H1 (cell line): ENCODE results near the gene RAI14. TPM values are rescaled to one million over a fixed set of nuclear protein-coding genes. Genes with fewer than 3 reads are reported as not detected.

Experiments
- CTCF ChIA-PET: fragments of 300-600 bp; sonication (Branson Sonifier 250); formaldehyde crosslinking; loops from one replicate; lab custom pipeline; 2021; ENCODE audit not compliant: partially characterized antibody; lab: Charles Lee
- POLR2A ChIA-PET: fragments of 300-600 bp; sonication (Branson Sonifier 250); formaldehyde crosslinking; loops from one replicate; lab custom pipeline; 2021; ENCODE audit warnings: inconsistent platforms; ENCODE audit not compliant: partially characterized antibody; lab: Charles Lee
- DNase-seq, 2 experiments: peaks; one replicate each; pipeline versions ENCODE4 v3.0.0 to v3.0.0-alpha.2; 2010 to 2022; ENCODE audit warnings: low spot score in 2 of 2, low read depth in 1 of 2, mixed read lengths in 1 of 2
- FAIRE-seq: peaks from 2 replicates; lab custom pipeline; 2011; peaks lifted over from hg19 to GRCh38; lab: Jason Lieb, UNC
- H2AFZ ChIP-seq: 2 replicates; pipeline ENCODE4 v1.8.1; 2012; ENCODE audit warnings: low read length, inconsistent platforms
- H2AK5ac ChIP-seq: 2 replicates; pipeline ENCODE4 v1.6.1; 2013; ENCODE audit warnings: low read depth, low read length
- H2BK120ac ChIP-seq: replicated peaks from 2 replicates; pipeline ENCODE3; 2013; ENCODE audit warnings: low read depth, low read length, inconsistent platforms
- H2BK12ac ChIP-seq: 2 replicates; pipeline ENCODE4 v1.6.1; 2013; ENCODE audit warnings: low read depth, low read length
- H2BK15ac ChIP-seq: 2 replicates; pipeline ENCODE4 v1.6.1; 2013; ENCODE audit warnings: low read length
- H2BK20ac ChIP-seq: 2 replicates; pipeline ENCODE4 v1.6.1; 2013; ENCODE audit warnings: low read length
- H2BK5ac ChIP-seq: 2 replicates; pipeline ENCODE4 v1.6.1; 2013; ENCODE audit warnings: low read depth, low read length
- H3K14ac ChIP-seq: 2 replicates; pipeline ENCODE4 v1.6.1; 2013; ENCODE audit warnings: inconsistent platforms; ENCODE audit not compliant: insufficient read length
- H3K18ac ChIP-seq: 2 replicates; pipeline ENCODE4 v1.6.1; 2013; ENCODE audit warnings: low read length; ENCODE audit errors: extremely low read depth
- H3K23ac ChIP-seq: 2 replicates; pipeline ENCODE4 v1.6.1; 2013; ENCODE audit warnings: inconsistent platforms; ENCODE audit not compliant: insufficient read length
- H3K23me2 ChIP-seq: 2 replicates; pipeline ENCODE4 v1.6.1; 2013; ENCODE audit warnings: low read depth, low read length
- H3K27ac ChIP-seq: 2 replicates; pipeline ENCODE4 v1.6.1; 2011; ENCODE audit warnings: low read depth, low read length, inconsistent platforms
- H3K27me3 ChIP-seq, 4 experiments: replicated peaks in 1 of 4; 1 replicate in 1 of 4; 2 replicates in 3 of 4; pipeline versions ENCODE4 v1.6.1 to v1.8.1; 2011 to 2013; ENCODE audit warnings: low read length in 3 of 4, mild to moderate bottlenecking in 3 of 4, inconsistent platforms in 2 of 4, mixed read lengths in 2 of 4, moderate library complexity in 1 of 4; ENCODE audit not compliant: control insufficient read depth in 3 of 4, insufficient read depth in 3 of 4; ENCODE audit errors: extremely low read depth in 1 of 4
- H3K36me3 ChIP-seq, 4 experiments: 2 replicates each; pipeline versions ENCODE4 v1.6.1 to v1.8.1; 2011 to 2013; ENCODE audit warnings: mild to moderate bottlenecking in 4 of 4, low read length in 3 of 4, moderate library complexity in 2 of 4, control low read depth in 1 of 4, inconsistent platforms in 1 of 4; ENCODE audit not compliant: insufficient read depth in 4 of 4, control insufficient read depth in 2 of 4
- H3K4ac ChIP-seq: replicated peaks from 2 replicates; pipeline ENCODE3; 2013; ENCODE audit warnings: low read length, low read depth, mixed read lengths, inconsistent platforms; ENCODE audit not compliant: insufficient read length
- H3K4me1 ChIP-seq, 4 experiments: replicated peaks in 1 of 4; 1 replicate in 1 of 4; 2 replicates in 3 of 4; pipeline versions ENCODE4 v1.6.1 to v1.8.1; 2011 to 2013; ENCODE audit warnings: low read length in 3 of 4, inconsistent platforms in 2 of 4, mixed read lengths in 1 of 4; ENCODE audit not compliant: insufficient read depth in 4 of 4, control insufficient read depth in 3 of 4
- H3K4me2 ChIP-seq, 2 experiments: 2 replicates each; pipeline versions ENCODE4 v1.6.1 to v1.8.1; 2011 to 2013; ENCODE audit warnings: low read depth in 2 of 2, low read length in 2 of 2, control low read depth in 1 of 2, inconsistent platforms in 1 of 2, mild to moderate bottlenecking in 1 of 2; ENCODE audit not compliant: insufficient read depth in 1 of 2
- H3K4me3 ChIP-seq, 4 experiments: fragments of 200-600, 300-600 bp in 1 of 4; sonication (generic), shearing (Covaris generic), sonication (Bioruptor Twin) in 1 of 4; 2 replicates each; pipeline versions ENCODE4 v1.5.1 to v1.8.1; 2011 to 2016; ENCODE audit warnings: low read length in 4 of 4, low read depth in 3 of 4, control low read depth in 2 of 4, inconsistent platforms in 2 of 4, mild to moderate bottlenecking in 2 of 4, mixed read lengths in 1 of 4, moderate library complexity in 1 of 4; ENCODE audit not compliant: insufficient read depth in 2 of 4; ENCODE audit errors: extremely low read depth in 1 of 4
- H3K56ac ChIP-seq: replicated peaks from 2 replicates; pipeline ENCODE3; 2013; ENCODE audit warnings: low read depth, mild to moderate bottlenecking, mixed read lengths, low read length, inconsistent platforms; ENCODE audit not compliant: insufficient read length
- H3K79me1 ChIP-seq: 2 replicates; pipeline ENCODE4 v1.6.1; 2013; ENCODE audit warnings: low read depth, low read length, control low read depth
- H3K79me2 ChIP-seq, 2 experiments: 2 replicates each; pipeline versions ENCODE4 v1.6.1 to v1.8.1; 2012 to 2013; ENCODE audit warnings: low read length in 2 of 2, mild to moderate bottlenecking in 2 of 2, inconsistent platforms in 1 of 2; ENCODE audit not compliant: insufficient read depth in 2 of 2, control insufficient read depth in 1 of 2
- H3K9ac ChIP-seq, 4 experiments: replicated peaks in 1 of 4; 1 replicate in 1 of 4; 2 replicates in 3 of 4; pipeline versions ENCODE4 v1.6.1 to v1.8.1; 2011 to 2013; ENCODE audit warnings: low read depth in 3 of 4, low read length in 3 of 4, control low read depth in 2 of 4, mild to moderate bottlenecking in 2 of 4, moderate library complexity in 2 of 4, inconsistent platforms in 1 of 4; ENCODE audit errors: extremely low read depth in 1 of 4
- H3K9me3 ChIP-seq, 2 experiments: 2 replicates each; pipeline versions ENCODE4 v1.6.1 to v1.8.1; 2012 to 2013; ENCODE audit warnings: mild to moderate bottlenecking in 2 of 2, moderate library complexity in 2 of 2, control low read depth in 1 of 2, inconsistent platforms in 1 of 2, low read depth in 1 of 2, low read length in 1 of 2, mixed read lengths in 1 of 2; ENCODE audit not compliant: insufficient read depth in 2 of 2
- H4K20me1 ChIP-seq, 2 experiments: replicated peaks in 1 of 2; 2 replicates each; pipeline versions ENCODE3 to v1.8.1; 2011 to 2013; ENCODE audit warnings: inconsistent platforms in 2 of 2, low read length in 2 of 2, mild to moderate bottlenecking in 1 of 2; ENCODE audit not compliant: insufficient read depth in 2 of 2, control insufficient read depth in 1 of 2
- H4K5ac ChIP-seq: 2 replicates; pipeline ENCODE4 v1.6.1; 2013; ENCODE audit warnings: low read length, low read depth, mixed read lengths, inconsistent platforms; ENCODE audit not compliant: insufficient read length
- H4K8ac ChIP-seq: 2 replicates; pipeline ENCODE4 v1.8.0; 2013; ENCODE audit warnings: mild to moderate bottlenecking, moderate library complexity, low read length, inconsistent platforms; ENCODE audit not compliant: insufficient read depth; ENCODE audit errors: extremely low read depth
- H4K91ac ChIP-seq: replicated peaks from 2 replicates; pipeline ENCODE3; 2013; ENCODE audit warnings: low read length, mixed read lengths, inconsistent platforms; ENCODE audit not compliant: insufficient read length
- CHD1 ChIP-seq: IDR thresholded peaks from 2 replicates; pipeline ENCODE4 v1.6.1; 2012; ENCODE audit warnings: low read depth, low read length, improper control_type of control experiment
- E2F6 ChIP-seq: IDR thresholded peaks from 2 replicates; pipeline ENCODE4 v1.6.1; 2012; ENCODE audit warnings: inconsistent platforms
- EP300 ChIP-seq, 2 experiments: IDR thresholded peaks; 1 replicate in 1 of 2; 2 replicates in 1 of 2; pipeline ENCODE4 v1.6.1; 2011 to 2012; ENCODE audit warnings: low read depth in 2 of 2, low read length in 2 of 2, mild to moderate bottlenecking in 2 of 2, borderline replicate concordance in 1 of 2, inconsistent platforms in 1 of 2, moderate library complexity in 1 of 2
- GABPA ChIP-seq: IDR thresholded peaks from 2 replicates; pipeline ENCODE4 v1.6.1; 2011; ENCODE audit warnings: mild to moderate bottlenecking, low read length, moderate library complexity, borderline replicate concordance; ENCODE audit not compliant: insufficient read depth
- KDM5A ChIP-seq: fragments of 200-600 bp; IDR thresholded peaks from 2 replicates; pipeline ENCODE4 v1.7.1; 2012; ENCODE audit warnings: mild to moderate bottlenecking, low read length, inconsistent platforms, mixed read lengths
- POLR2AphosphoS5 ChIP-seq: IDR thresholded peaks from 2 replicates; pipeline ENCODE4 v1.6.1; 2011; ENCODE audit warnings: low read depth, low read length
- POU5F1 ChIP-seq: IDR thresholded peaks from 2 replicates; pipeline ENCODE4 v1.6.1; 2011; ENCODE audit warnings: low read depth, mild to moderate bottlenecking, low read length, moderate library complexity
- SP1 ChIP-seq: IDR thresholded peaks from 2 replicates; pipeline ENCODE4 v1.6.1; 2011; ENCODE audit warnings: low read depth, low read length
- SRF ChIP-seq: IDR thresholded peaks from 2 replicates; pipeline ENCODE4 v1.6.1; 2011; ENCODE audit warnings: mild to moderate bottlenecking, low read depth, low read length, moderate library complexity
- TAF1 ChIP-seq: IDR thresholded peaks from 2 replicates; pipeline ENCODE4 v1.6.1; 2011; ENCODE audit warnings: mild to moderate bottlenecking, low read depth, low read length
- TAF7 ChIP-seq: optimal IDR thresholded peaks from 2 replicates; pipeline ENCODE3; 2011; ENCODE audit warnings: low read depth, mild to moderate bottlenecking, inconsistent platforms, low read length, moderate library complexity, borderline replicate concordance
- TEAD4 ChIP-seq: IDR thresholded peaks from 2 replicates; pipeline ENCODE4 v1.6.1; 2012; ENCODE audit warnings: low read depth, low read length, inconsistent platforms, mixed read lengths
- WGBS, 2 experiments: shearing (Covaris generic) in 1 of 2; methylation state at CpG; one replicate each; pipeline versions ENCODE4 v1.1.6 to v1.1.7; 2013 to 2015; ENCODE audit warnings: low lambda C conversion rate in 2 of 2, mixed read lengths in 2 of 2, inconsistent platforms in 1 of 2, low coverage in 1 of 2, missing lambda C conversion rate in 1 of 2; ENCODE audit not compliant: insufficient replicate concordance in 2 of 2, insufficient coverage in 1 of 2, insufficient read length in 1 of 2; ENCODE audit errors: extremely low coverage in 1 of 2, missing lambda C conversion rate in 1 of 2; 5-methylcytosine and 5-hydroxymethylcytosine counted together
- polyA plus RNA-seq, 7 experiments: library from polyadenylated mRNA; depleted of rRNA in 3 of 7; stranded (reverse) in 5 of 7; unstranded in 2 of 7; fragments of >200 nt in 5 of 7; fragments of 200-250 nt in 2 of 7; gene quantifications; 1 replicate in 5 of 7; 2 replicates in 1 of 7; 4 replicates in 1 of 7; pipeline versions ENCODE4 v1.2.1 to v1.2.3, GENCODE V29; 2011 to 2013; ENCODE audit warnings: missing spikeins in 2 of 7, mixed read lengths in 2 of 7
- total RNA-seq: library from RNA; stranded (reverse); fragmentation: NEBNext Ultra II Directional; extraction: Animal tissue kit (Norgen Biotek cat#: 25700); gene quantifications from 2 replicates; pipeline ENCODE4 v1.2.1, GENCODE V29; 2021
- TF ChIP-seq, protein P1 (sequence below): IDR thresholded peaks from 2 replicates; pipeline ENCODE4 v1.6.1; 2011; ENCODE audit warnings: low read depth, mild to moderate bottlenecking, low read length; ENCODE audit not compliant: insufficient read depth

The RAI14 gene
- total and polyA plus RNA-seq, 2 of the 8 experiments (the other 6 are each of a cell fraction or from before 2014, with no cell fraction given), result 48.4 to 210 TPM

DNA sequence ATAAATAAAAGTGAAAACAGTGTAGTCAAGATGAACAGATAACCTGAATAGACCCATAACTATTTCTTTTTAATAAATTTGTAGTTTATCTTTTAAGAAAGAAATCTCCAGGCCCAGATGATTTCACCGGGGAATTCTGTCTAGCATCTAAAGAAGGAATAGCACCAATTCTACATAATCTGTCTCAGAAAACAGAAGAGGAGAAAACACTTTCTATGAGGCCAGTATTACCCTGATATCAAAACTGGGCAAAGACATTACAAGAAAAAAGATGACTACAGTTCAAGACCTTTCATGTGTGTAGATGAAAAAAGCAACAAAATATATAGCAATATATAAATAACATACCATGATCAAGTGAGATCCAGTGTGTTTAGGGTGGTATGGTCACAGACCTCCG lies 214.3 kb downstream of the RAI14 start:
- H3K23ac ChIP-seq, result no peak overlapping the region
- TF ChIP-seq E2F6 (no peak), TEAD4 (no peak), EP300 (IDR thresholded peaks at IDR 0.05; ENCODE audit: borderline replicate concordance in 1 of 2, low read depth in 2 of 2, low read length in 2 of 2) (no peak), TAF7 (no peak), POU5F1 (no peak), SP1 (no peak), SRF (no peak), KDM5A (no peak), CHD1 (no peak), POLR2AphosphoS5 (no peak), GABPA (no peak), TAF1 (no peak)
- TF ChIP-seq, protein P1, sequence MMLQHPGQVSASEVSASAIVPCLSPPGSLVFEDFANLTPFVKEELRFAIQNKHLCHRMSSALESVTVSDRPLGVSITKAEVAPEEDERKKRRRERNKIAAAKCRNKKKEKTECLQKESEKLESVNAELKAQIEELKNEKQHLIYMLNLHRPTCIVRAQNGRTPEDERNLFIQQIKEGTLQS, result no peak
- TF ChIP-seq, all 59 proteins: peak for 0
- no peaks in the 10 kb centered on the region for H3K27me3 ChIP-seq
- ChIA-PET CTCF (interaction anchor here (0.6 to 1.4 kb wide), 2 partner anchors 11 to 352 kb away, joined by 3 read pairs; no protein-coding TSS in a partner anchor), POLR2A (no interaction called here)
- no peak overlapping the region for H2BK15ac ChIP-seq
- H3K4ac ChIP-seq, result no peak overlapping the region
- H2AK5ac ChIP-seq, result no peak overlapping the region
- no peak overlapping the region for H3K4me3 ChIP-seq
- no peak overlapping the region for H2BK20ac ChIP-seq
- H3K79me2 ChIP-seq, result no peaks in the 10 kb centered on the region
- no peak overlapping the region for H2AFZ ChIP-seq
- no peak overlapping the region for H3K14ac ChIP-seq
- H3K9me3 ChIP-seq, result no peaks in the 10 kb centered on the region
- no peak overlapping the region for H3K4me2 ChIP-seq
- no peak overlapping the region for H3K27ac ChIP-seq
- H3K9ac ChIP-seq, result no peak overlapping the region
- FAIRE-seq (no peak), DNase-seq (no peak)
- no peak overlapping the region for H3K56ac ChIP-seq
- H2BK120ac ChIP-seq, result no peak overlapping the region
- no peaks in the 10 kb centered on the region for H3K23me2 ChIP-seq
- peaks cover 0 to 4% (median 0%) of the 10 kb centered on the region in 4 experiments; a peak in 2 of 7 replicates for H3K4me1 ChIP-seq
- no peaks in the 10 kb centered on the region for H3K79me1 ChIP-seq
- H4K20me1 ChIP-seq, result no peaks in the 10 kb centered on the region
- no peak overlapping the region for H4K8ac ChIP-seq
- H3K18ac ChIP-seq, result no peak overlapping the region
- H4K91ac ChIP-seq, result no peak overlapping the region
- no peak overlapping the region for H2BK5ac ChIP-seq
- peaks cover 0 to 2% (median 0%) of the 10 kb centered on the region in 4 experiments; a peak in 1 of 8 replicates for H3K36me3 ChIP-seq
- H4K5ac ChIP-seq, result no peak overlapping the region
- WGBS, 2 experiments, result 91% methylated on average over 2 of the region's 2 CpGs; no CpG with 5 or more reads in 1 of the 2 experiments
- H2BK12ac ChIP-seq, result no peak overlapping the region
